Measurements from ENCODE around the gene SLC19A1.

SLC19A1 gene

DNA sequence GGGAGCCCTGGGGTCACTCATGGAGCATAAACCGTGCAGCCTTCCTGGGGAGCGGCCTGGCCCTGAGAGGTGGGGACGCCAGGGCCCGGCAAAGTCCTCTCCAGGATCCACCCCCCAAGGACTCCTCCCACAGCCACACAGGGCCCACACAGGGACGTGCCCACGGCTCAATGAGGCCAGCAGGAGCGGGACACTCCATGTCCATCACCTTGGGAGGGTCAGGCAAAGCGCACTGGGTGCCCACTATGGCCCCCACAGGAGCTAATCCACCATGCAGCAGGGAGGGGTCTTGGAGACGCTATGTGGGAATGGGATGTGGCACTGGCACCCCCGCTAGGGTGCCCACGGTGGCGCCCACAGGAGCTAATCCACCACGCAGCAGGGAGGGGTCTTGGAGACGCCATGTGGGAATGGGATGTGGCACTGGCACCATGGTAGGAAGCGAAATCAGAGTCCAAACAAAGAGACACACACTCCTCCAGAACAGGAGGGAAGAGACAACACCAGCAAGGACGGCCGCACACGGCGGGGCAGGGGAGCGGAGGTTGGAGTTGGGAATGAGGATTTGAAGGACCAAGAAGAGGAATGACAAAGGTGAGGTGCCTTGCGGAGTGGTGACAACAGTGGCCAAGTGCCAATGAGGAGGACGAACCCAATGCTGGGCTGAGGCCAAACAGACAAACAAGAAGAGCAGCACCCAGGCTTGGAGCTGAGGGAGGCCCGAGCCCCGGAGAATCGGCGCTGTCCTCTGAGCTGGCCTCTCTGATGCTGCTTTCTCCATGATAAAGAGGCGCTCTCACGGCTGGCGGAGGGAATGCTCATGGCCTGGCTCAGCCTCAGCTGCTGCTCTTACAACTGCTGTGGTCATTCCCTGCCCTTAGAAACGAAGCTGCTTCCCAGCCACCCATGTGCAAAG, 18.1 kb upstream of the SLC19A1 start:
- in situ Hi-C loops (cut with HindIII; ENCODE audit: low sequenced_read_pairs): loop anchor here (25.0 kb wide), 1 partner anchor 223 kb away; no protein-coding TSS in a partner anchor

DNA sequence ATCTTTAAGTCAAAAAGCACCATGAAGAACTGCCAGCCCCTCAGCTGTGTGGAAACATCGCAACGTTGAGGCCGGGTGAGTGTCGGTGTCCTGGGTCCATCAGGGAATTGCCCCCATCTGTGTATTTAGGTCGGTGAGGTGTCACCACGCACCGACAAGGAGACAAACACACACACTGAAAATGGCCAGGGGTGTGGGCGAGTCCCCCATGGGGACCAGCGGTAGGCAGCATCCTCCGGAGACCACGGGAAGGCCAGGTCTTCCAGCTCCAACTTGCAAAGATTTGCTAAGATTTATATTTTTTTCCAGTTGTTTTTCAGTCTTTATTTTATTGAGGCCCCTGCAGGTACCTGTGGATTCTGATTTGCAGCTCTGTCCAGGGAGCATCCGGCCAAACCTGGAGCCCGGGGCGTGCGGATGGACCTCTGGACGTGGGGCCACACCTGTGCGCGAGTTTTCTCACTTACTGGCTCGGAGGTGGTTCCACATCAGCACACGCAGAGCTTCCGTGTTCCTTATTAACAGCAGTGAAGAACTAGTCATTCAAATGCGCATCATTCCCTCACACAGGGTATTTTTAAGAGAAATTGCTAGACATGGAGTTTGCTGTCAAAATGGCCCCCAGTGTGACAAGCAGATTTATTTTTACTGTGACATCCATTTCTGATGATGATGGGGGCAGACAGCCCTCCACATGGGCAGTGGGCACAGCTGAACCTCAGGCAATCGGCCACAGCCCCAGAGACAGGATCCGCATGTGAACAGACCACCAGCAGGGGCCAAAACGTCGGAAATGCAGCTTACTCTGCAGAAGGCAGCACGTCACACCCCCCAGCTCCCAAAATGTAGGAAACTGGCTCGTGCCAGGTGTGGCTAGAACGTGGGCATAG, 17.2 kb upstream of the SLC19A1 start:
- in situ Hi-C loops (cut with HindIII; ENCODE audit: low sequenced_read_pairs): loop anchor here (25.0 kb wide), 1 partner anchor 222 kb away; no protein-coding TSS in a partner anchor

DNA sequence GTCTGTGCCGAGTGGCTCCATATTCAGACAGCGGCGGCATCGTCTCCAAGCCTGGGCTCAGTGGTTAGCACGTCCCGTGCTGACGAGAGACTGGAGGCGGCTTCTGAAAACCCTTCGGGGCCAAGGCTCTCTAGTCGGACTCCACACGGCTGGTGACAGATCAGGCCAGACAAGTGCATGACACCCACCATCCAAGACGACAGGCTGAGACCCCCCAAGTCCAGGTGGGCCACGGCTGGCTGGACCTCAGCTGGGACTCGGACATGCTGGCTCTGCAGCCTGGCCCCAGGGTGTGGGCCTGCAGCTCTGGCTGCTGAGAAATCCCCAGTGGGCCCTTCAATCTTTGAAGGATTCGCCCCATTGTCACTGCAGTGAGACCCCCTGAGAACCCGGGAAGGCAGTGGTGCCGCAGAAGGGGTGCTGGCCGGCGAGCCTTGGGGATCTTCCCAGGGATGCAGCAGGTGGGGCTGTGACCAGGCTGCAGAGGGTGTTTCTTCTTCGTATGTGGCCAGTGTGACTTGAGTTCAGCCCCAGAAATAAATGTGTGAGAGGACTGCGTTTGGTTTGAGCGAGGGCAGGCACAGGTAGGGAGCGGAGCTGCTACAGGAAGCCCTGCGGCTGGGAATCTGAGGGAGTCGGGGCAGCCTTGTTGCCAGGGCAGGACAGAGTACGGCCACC, 15.9 kb upstream of the SLC19A1 start:
- in situ Hi-C loops (cut with HindIII; ENCODE audit: low sequenced_read_pairs): loop anchor here (25.0 kb wide), 1 partner anchor 221 kb away; no protein-coding TSS in a partner anchor

DNA sequence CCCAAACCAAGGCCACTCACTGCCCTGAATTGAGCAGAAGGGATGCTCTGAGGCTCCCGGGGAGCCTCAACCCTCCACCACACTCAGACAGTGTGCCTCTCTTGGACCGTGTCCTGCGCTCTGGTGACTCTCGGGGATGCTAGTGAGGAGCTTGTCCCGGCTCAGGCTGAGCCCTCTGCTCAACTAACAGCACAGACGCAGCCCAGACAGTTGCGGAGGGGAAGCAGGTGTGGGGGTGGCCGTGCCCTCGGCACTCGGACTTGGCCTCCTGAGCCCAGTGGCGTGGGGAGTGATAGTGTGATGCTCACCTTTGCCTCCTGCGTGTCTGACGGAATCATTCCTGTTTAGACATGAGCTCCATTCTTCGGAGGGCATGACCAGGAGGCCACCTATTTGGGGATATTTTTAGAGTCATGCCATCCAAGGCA, 15.4 kb upstream of the SLC19A1 start:
- in situ Hi-C loops (cut with HindIII; ENCODE audit: low sequenced_read_pairs): loop anchor here (25.0 kb wide), 1 partner anchor 220 kb away; no protein-coding TSS in a partner anchor

DNA sequence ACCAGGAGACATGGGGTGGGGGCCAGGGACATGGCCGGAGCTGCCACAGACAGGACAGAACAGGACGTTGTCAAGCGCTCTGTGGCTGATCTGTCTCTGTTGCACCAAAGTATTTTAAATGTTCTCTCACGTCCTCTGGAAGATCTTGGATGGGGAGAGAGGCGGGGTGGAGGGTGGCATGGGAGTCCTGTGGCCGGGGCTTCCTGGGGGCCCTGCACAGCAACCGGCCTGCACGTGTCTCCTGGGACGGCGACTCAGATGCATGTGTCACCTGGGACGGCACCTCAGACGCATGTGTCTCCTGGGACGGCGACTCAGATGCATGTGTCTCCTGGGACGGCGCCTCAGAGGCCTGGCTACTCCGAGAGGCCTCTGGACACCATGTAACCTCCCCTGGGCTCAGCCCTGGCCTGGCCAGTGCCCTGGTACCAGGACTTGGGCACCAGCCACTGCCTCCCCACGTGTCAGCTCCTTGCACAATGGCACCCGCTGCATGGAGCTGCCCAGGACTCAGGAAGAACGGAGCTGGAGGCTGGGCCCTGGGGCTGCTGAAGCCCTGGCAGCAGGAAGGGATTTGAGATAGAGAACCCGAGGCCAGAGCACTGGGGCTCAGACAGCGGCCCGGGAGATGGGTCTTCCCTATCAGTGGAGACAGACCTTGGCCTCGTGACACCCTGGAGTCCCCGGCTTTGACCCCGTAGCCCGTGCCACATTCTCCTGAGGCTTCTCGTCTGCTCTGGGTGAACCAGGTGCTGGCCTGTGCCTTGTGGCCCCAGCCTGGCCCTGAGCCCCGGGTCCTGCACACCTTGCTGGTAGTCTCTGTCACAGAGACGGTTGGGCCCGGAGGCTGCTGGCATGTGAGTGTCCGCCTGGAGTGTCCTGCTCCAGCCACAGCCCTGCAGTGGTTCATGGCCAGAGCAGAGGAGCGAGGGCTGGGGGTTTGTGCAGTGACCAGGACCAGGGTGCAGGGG, 14.7 kb upstream of the SLC19A1 start:
- in situ Hi-C loops (cut with HindIII; ENCODE audit: low sequenced_read_pairs): loop anchor here (25.0 kb wide), 1 partner anchor 220 kb away; no protein-coding TSS in a partner anchor

DNA sequence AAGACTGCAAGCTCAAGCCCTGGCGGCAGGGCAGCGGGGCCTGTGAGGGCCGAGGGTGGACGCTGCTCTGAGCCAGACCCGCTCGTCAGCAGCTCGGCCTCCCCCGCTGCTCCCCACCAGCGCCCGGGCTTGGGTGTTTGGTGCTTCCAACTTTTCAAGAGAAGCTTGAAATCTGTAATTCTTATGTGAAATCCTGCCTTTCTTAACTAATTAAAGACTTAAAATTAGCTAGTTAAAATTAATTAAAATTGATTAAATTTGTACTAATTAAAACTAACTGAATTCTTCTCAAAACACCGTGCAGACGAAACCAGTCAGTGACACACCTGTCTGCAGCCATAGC, 14.0 kb upstream of the SLC19A1 start:
- in situ Hi-C loops (cut with HindIII; ENCODE audit: low sequenced_read_pairs): loop anchor here (25.0 kb wide), 1 partner anchor 219 kb away; no protein-coding TSS in a partner anchor

DNA sequence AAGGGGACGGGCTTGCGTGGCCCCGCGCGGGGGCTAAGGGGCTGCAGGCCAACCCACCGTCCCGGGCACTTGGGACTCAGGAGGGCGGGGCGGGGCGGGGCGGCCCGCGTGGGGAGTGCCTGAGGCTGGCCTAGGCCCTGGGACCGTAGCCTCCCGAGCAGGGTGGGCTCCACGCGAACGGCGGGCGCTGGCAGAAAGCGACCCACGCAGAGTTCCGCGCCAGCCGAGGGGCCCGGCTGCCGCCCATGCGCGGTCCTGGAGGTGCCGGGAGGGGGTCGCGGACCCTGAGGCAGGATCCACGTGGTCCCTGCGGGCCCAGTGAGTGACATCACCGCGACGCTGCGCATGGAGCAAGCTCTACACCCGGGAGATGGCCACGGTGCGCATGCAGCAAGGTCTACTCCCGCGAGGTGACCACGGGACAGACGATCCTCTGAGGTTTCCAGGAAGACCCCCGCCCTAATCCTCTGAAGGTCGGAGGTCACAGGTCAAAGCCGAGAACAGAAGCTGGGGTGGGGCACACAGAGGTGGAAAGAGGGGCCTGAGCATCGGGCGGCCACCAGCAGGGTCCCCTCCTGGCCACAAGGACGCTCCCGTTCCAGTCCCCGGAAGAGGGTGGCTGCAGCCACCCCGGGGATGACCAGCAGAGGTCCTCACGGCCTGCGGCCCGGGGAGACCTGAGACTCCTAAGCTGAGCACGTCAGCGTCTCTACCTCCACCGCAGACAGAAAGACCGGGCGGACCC, 13.5 kb upstream of the SLC19A1 start:
- in situ Hi-C loops (cut with HindIII; ENCODE audit: low sequenced_read_pairs): loop anchor here (25.0 kb wide), 1 partner anchor 218 kb away; no protein-coding TSS in a partner anchor

DNA sequence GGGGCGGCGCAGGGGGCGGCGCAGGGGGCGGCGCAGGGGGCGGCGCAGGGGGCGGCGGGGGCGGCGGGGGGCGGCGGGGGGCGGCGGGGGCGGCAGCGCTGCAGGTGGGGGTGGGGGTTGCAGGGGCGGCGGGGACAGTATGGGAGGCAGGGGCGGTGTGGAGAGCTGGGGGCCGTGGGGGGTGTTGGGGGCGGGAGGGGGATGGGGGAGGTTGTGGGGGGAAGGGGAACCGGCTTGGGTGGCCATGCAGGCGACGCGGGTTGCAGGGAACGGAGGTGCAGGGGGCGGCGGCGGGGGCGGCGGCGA, 13.0 kb upstream of the SLC19A1 start:
- in situ Hi-C loops (cut with HindIII; ENCODE audit: low sequenced_read_pairs): loop anchor here (25.0 kb wide), 1 partner anchor 218 kb away; no protein-coding TSS in a partner anchor

DNA sequence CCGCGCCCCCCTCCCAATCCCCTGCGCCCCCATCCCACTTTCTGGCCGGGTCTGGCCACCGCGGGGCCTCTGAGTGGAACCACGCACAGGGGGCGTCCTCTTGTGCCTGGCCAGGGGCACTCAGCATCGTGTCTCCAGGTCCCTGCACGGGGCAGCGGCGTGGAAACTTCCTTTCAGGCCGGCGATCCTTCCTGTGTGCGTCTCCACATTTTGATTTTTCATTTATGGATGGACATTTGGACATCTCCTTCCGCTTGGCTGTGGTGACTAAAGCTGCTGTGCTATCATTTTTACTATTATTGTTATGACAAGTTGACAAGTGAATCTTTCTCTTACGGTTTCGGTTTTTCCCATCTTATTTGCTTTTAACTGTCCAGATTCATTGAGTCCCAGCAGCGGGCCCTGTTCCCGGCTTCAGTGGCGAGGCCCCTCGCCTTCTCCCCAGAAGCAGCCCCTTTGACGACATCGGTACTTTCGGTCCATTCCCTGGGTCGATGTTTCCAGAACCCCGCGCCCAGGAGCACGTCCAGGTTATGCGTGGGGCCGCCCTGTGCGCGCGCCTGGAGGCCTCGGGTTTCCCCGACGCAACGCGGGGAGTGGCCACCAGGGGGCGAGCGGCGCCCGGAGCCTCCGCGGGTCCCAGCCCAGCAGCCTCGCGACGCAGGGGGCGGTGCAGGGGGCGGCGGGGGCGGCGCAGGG, 12.4 kb upstream of the SLC19A1 start:
- in situ Hi-C loops (cut with HindIII; ENCODE audit: low sequenced_read_pairs): loop anchor here (25.0 kb wide), 1 partner anchor 217 kb away; no protein-coding TSS in a partner anchor

DNA sequence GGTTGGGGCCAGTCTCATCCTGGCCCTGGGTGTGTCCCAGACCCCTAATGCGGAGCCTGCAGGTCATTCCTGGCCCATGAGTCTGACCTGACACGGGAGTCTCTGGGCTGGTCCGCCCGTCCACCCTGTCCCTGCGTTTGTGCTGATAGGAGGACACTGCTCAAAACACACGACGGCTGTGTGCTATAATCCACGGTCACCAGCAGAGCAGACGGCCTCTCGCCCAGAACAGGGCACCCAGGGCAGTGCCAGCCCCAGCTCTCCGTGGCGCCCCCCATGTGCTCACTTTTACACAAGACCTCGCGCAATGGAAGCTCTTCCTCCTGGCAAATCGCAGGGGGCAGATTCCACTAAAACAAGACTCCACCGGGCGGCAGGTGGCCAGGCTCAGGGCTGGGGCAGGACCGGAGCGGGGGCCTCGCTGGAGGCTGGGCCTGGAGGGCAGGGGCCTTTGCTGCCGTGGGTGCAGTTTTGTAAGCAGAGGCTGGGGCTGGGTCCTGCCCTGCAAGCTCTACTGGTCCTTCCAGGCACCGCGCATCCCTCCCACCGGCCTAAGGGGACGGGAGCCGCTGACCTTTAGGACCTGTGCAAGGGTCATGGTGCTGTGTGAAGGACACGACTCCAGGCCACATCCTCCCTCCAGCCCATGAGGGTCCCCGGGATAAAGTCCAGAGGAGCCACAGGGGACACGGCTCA, 10.6 kb upstream of the SLC19A1 start:
- in situ Hi-C loops (cut with HindIII; ENCODE audit: low sequenced_read_pairs): loop anchor here (25.0 kb wide), 1 partner anchor 216 kb away; no protein-coding TSS in a partner anchor

DNA sequence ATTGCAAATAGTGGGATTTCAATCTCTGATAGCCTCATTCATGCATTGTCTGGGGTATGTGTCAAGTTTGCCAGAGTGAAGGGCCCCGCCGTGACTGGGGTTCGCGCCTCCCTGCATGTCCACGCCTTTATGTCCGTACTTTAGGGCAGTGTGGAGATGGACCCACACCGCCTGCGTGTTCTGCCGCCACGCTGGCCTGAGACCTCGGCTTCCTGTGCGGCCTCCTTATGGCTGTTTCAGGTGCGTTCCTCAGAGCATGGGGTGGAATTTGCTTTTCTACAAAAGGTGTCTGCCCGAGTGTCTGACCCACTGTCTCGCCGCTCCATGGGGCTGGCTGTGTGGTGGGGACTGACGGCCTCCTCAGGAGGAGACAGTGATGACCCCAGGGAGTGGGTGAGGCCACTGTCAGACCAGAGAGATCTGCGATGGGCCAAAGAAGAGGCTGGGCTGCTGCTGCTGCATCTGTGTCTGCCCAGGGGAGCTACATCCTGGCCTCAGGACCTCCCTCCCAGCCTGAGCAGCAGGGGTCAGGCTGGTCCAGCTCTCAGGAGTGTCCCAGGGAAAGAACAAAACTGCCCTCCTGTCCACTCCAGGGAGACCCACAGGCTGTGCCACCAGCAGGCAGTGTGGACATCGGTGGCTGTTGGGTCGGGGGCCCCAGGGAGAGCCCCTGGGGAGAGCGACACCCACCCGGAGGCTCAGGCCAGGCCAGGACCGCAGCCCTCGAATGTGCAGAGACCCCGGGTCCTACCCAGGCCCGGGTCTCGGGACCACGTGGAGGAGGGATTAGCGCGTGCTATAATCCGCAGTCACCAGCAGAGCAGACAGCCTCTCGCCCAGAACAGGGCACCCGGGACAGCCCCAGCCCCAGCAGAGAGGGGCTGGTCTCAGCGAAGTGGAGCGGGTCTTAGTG, 9.8 kb upstream of the SLC19A1 start:
- in situ Hi-C loops (cut with HindIII; ENCODE audit: low sequenced_read_pairs): loop anchor here (25.0 kb wide), 1 partner anchor 215 kb away; no protein-coding TSS in a partner anchor

DNA sequence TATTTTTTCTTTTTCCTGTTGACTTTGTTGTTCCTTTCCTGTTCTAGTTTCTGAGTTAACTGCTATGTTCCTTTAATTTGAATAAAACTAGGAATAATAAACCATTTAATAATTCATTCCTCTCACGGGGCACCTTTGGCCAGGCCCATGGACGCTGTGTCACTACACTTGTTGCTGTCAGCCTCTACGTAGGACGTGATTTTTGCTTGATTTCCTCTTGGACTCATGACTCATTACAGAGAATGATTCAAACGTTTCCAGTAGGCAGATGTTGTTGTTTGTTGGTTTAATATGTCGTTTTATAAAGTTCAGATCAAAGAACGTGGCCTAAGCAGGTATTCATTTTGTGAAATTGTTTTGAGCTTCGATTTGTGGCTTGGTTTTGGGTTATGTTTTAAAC, 9.1 kb upstream of the SLC19A1 start:
- in situ Hi-C loops (cut with HindIII; ENCODE audit: low sequenced_read_pairs): loop anchor here (25.0 kb wide), 1 partner anchor 214 kb away; no protein-coding TSS in a partner anchor

DNA sequence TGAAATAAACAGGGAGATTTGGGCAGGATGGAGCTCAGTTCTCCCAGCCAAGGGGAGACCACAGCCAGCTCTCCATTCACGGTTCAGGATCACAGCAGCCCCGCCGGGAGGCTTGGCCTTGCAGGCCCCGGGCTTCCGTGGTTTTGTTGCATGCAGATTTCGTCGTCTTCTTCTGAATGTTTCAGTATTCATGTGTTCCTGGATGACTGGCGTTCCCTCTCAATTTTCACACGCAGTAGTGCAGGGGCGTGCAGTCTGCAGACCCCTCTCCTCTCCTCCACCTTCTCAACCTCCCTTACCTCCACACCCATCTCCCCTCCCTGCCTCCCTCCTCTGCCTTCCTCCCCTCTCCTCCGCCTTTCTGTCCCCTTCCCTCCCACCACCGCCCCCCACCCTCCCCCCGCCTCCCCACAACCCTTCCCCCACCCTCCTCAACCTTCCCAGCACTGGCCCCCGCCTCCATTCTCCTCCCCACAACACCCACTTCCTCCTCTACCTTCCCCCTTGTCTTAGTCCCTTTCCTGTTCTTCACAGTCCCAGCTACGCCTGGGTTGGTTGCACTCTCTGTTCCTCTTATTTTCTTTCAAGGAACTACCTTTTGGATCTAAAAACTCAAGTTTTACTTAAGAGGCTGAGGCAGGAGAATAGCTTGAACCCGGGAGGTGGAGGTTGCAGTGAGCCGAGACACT, 8.4 kb upstream of the SLC19A1 start:
- in situ Hi-C loops (cut with HindIII; ENCODE audit: low sequenced_read_pairs): loop anchor here (25.0 kb wide), 1 partner anchor 213 kb away; no protein-coding TSS in a partner anchor

DNA sequence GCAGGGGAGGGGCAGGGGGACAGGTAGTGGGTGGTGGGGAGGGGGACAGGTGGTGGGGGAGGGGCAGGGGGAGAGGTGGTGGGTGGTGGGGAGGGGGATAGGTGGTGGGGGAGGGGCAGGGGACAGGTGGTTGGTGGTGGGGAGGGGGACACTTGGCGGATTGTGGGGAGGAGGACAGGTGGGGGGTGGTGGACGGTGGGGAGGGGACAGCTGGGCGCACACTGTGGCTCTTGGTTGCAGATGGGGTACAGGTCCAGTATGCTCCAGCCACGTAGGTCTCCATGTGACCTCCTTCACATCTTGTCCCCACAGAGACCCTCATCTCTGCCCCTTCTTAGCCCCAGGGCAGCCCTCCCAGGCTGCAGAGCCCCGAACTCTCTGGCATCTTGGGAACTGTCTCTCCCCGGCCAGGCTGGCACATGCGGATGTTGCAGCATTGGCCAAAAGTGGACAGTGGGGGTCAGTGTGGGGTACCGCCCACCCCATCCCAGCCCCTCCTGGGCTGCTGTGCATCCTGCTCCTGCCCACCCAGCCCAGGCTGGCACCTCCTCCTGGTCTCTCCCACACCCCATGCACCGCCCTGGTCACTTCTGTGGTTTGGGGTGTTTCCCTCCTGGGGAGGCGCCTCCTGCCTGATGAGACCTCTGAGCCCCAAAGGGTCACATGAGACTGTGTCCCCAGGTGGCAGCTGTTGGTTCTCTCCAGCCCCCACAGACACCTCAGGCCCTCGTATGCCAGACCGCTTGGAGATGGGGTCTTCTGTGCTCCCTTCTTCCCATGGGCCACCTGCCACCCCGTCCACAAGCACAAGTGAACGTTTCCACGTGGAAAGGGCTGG, 7.6 kb upstream of the SLC19A1 start:
- in situ Hi-C loops (cut with HindIII; ENCODE audit: low sequenced_read_pairs): loop anchor here (25.0 kb wide), 1 partner anchor 213 kb away; no protein-coding TSS in a partner anchor
